Lung microvascular endothelial cell (primary cell): ENCODE measurements around the gene LYPLAL1. TPM values are rescaled to one million over a fixed set of nuclear protein-coding genes. Genes with fewer than 3 reads are reported as not detected.
"Not testable (repeated sequence)": the region's sequence is repeated elsewhere in the genome, so short reads cannot be mapped to it uniquely, and the experiment has no call there.

Experiments
- DNase-seq, 2 donors: peaks; one replicate each; pipeline versions ENCODE4 v3.0.0 to v3.0.0-alpha.2; 2010; ENCODE audit warnings: low read depth in 2 of 2
- total RNA-seq: library from RNA; depleted of rRNA; stranded (reverse); fragments of >200 nt; gene quantifications from 2 replicates; pipeline ENCODE4 v1.2.1, GENCODE V29; 2014

LYPLAL1 gene
- total RNA-seq, 1 donor from 2014 or later = 16.3 TPM

DNA sequence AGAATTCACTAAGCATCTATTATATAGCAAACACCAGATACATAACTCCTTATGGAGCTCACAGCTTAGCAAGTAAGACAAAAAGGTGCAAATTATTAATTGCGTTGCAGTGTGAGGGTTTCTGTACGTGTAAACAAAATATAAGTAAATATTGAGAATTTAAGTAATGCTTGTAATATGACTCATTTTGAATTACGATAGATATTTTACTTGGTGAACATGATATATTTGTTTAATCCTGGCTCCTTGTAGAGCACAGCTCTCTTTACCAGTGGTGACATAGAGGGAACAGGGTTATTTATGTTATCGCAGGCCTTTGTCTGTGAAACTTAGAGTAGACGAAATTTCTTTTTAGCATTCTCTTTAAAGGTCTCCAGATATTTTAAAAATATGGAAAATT lies 36.4 kb downstream of the LYPLAL1 start:
- DNase-seq = no peak

DNA sequence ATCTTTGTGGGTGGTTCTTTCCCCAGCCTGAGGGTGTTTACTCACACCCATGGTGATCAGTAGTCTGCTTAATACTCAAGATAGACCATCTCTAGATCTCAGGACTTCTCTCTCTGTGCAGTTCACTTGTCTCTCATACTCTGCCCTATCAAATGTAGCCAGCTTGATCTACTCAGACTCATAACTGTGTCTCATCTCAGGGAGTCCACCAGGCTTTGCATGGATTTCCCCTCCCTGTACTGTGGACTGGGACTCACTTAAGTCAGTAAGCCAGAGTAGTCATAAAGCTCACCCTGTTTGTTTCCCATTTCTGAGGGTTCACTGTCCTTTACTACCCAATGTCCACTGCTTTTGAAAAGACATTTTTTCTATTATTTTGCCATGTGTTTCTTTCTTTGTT lies 41.8 kb downstream of the LYPLAL1 start:
- DNase-seq = no peak

- DNase-seq = no peak
Observed at GRCh38 chr1:219220945-219221344, 47.3 kb downstream of the LYPLAL1 start.

GRCh38 chr1:219223496-219223895 lies 49.8 kb downstream of the LYPLAL1 start:
- no peak for DNase-seq

GRCh38 chr1:219226196-219226595 lies 52.5 kb downstream of the LYPLAL1 start:
- DNase-seq = no peak

DNA sequence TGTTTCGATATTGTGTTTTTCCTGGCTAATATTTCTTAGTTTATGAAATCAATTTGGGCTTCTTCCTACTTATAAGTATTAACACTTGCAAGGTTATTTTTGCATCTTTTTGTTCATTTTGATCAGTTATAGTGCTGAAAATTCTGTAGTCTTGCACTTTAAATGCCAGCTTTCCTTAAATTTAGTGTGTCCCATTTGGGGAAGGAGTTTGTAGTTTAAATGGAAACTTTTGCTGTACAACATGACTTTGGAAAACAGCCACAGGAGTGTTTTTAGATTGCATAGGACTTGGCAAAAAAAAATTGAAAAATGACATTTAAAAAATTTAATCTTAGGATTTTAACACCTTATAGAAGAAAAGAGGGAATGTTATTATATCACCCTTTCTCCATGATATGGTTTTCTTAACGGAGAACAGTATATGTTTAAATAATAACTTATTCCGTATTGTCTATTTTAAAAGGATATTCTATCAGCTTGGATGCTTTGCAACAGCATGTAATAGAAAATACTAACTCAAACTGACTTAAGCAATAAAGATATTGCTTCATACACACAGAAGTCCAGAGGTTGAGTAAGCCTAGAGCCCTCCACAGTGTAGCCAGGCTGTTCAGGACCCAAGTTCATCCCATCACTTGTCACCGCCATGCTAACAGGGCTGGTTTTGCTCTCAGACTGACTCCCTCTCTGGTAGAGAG lies 53.8 kb downstream of the LYPLAL1 start:
- DNase-seq = no peak

DNA sequence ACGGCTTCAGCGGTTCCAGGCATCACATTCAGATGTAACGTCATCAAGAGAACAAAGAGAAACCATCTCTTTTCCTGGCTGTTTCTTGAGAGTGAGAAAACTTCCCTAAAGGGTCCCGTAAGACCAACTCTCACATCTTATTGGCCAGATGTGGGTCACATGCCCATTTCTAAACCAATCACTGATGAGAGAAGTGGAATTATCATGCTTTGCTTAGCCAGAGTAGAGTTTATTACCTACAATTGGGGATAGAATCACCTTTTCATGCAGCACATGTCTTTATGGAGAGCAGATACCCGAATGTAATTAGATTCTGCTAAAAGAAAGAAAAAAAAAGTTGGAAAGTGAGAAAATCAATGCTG lies 54.4 kb downstream of the LYPLAL1 start:
- DNase-seq = no peak

- DNase-seq = no peak
Observed at GRCh38 chr1:219232890-219233289, 59.2 kb downstream of the LYPLAL1 start.

GRCh38 chr1:219235903-219236481 lies 62.3 kb downstream of the LYPLAL1 start:
- no peak for DNase-seq

- DNase-seq = no peak
Observed at GRCh38 chr1:219236933-219237610, 63.4 kb downstream of the LYPLAL1 start.

GRCh38 chr1:219239518-219239917 lies 65.8 kb downstream of the LYPLAL1 start:
- no peak for DNase-seq

DNA sequence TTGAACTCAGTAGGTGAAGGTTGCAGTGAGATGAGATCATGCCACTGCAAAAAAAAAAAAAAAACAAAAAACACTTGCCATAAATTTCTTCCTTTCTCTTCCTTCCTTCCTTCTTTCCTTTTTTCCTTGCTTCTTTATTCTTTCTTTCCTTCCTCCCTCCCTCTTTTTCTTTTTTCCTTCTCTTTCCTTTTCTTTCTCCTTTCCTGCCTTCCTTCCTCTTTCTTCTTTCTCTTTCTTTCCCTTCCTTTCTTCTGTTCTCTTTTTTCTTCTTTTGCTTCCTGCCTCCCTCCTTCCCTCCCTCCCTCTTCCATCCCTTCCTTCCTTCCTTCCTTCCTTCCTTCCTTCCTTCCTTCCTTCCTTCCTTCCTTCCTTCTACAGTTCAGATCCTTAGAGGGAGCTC lies 71.2 kb downstream of the LYPLAL1 start:
- DNase-seq = no peak

GRCh38 chr1:219247441-219247840 lies 73.8 kb downstream of the LYPLAL1 start:
- DNase-seq = no peak

DNA sequence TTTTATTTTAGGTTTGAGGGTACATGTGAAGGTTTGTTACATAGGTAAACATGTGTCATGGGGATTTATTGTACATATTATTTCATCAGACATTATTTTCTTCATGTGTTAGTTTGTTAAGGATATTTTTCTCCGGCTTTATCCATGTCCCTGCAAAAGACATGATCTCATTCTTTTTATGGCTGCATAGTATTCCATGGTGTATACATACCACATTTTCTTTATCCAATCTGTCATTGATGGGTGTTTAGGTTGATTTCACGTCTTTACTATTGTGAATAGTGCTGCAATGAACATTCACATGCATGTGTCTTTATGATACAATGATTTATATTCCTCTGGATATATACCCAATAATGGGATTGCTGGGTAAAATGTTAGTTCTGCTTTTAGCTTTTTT lies 76.8 kb downstream of the LYPLAL1 start:
- not testable (repeated sequence) for DNase-seq

DNA sequence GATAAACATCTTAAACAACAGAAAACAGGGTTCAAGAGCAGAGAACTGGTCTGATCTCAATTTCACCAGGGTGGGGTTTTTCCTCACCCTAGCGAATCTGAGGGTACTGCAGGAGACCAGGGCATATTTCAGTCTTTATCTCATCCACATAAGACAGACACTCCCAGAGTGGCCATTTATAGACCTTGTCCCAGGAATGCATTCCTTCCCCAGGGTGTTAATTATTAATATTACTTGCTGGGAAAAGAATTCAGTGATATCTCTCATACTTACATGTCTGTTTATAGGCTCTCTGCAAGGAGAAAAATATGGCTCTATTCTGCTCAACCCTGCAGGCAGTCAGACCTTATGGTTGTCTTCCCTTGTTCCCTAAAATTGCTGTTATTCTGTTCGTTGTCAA lies 84.1 kb downstream of the LYPLAL1 start:
- no peak for DNase-seq

DNA sequence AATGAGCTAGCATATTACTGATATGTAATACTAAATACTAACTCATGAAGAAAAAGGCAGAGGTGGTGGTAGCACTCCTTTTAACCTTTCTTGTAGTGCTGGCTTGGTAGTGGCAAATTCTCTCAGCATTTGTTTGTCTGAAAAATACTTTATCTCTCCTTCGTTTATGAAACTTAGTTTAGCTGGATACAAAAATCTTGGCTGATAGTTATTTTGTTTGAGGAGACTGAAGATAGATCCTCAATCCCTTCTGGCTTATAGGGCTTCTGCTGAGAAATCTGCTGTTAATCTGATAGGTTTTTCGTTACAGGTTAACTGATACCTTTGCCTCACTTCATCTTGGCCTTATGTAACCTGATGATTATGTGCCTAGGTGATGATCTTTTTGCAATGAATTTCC lies 87.8 kb downstream of the LYPLAL1 start:
- DNase-seq = no peak
